Activated naive CD8-positive, alpha-beta T cell treated with anti-CD3 and anti-CD28 coated beads, Interleukin-2, amount 10 ng/mL, durations not matched to agents 7 days and 5 days (primary cell): ENCODE results near the gene SRCIN1. TPM values are rescaled to one million over a fixed set of nuclear protein-coding genes. Genes with fewer than 3 reads are reported as not detected.

Experiments used
- ATAC-seq: fragments of 150-1000 bp; cut with Tn5 transposase; one replicate; pipeline ENCODE4 v1.10.0; 2021; ENCODE audit warnings: low read depth, moderate library complexity
- POLR2A ChIA-PET: fragments of 350-600 bp; sonication (Branson Sonifier 250); formaldehyde crosslinking; loops from one replicate; lab custom pipeline; 2021; ENCODE audit warnings: antibody characterized with exemption; lab: Charles Lee
- DNase-seq: peaks from one replicate; pipeline ENCODE4 v3.0.0; 2021
- H3K27ac Mint-ChIP-seq: one replicate; pipeline ENCODE4 v1.8.0; 2022; ENCODE audit warnings: mild to moderate bottlenecking, mixed read lengths
- H3K27me3 Mint-ChIP-seq: one replicate; pipeline ENCODE4 v1.8.0; 2022; ENCODE audit warnings: mild to moderate bottlenecking, moderate library complexity, mixed read lengths
- H3K36me3 Mint-ChIP-seq: one replicate; pipeline ENCODE4 v1.8.0; 2021; ENCODE audit warnings: mild to moderate bottlenecking, mixed read lengths
- H3K4me1 Mint-ChIP-seq: one replicate; pipeline ENCODE4 v1.8.0; 2021; ENCODE audit warnings: mixed read lengths
- H3K4me3 Mint-ChIP-seq: one replicate; pipeline ENCODE4 v1.8.0; 2022; ENCODE audit warnings: mild to moderate bottlenecking, moderate library complexity, mixed read lengths
- H3K9me3 Mint-ChIP-seq: one replicate; pipeline ENCODE4 v1.8.0; 2021; ENCODE audit warnings: mixed read lengths
- total RNA-seq, 2 experiments: library from RNA; stranded (reverse); gene quantifications; one replicate each; pipeline ENCODE4 v1.2.3, GENCODE V29; 2021

SRCIN1 gene
- total RNA-seq, 2 experiments from 2014 or later = 0.11 TPM; not detected in 1

DNA sequence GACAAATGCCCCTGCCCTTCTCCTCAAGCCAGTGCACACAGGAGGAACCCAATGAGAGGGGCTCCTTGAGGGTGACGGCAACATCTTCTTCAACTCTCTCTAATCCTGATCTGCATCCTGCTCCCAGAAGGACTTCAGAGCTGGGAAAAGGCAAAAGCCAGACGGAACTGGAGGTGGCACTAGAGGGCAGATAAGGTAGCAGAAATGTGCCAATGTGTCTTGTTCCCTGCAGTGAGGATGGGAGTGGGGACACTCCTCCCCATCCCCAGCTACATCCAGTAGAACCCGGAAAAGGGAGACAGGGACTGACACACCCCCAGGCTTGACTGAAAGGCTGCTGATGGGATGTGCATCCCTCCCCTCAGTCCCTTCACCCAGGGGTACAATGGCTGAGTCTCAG lies 28.5 kb downstream of the SRCIN1 start:
- Mint-ChIP-seq H3K4me1 (no peaks in the 10 kb centered on the region), H3K27me3 (peaks cover 82% of the 10 kb centered on the region), H3K9me3 (no peaks in the 10 kb centered on the region), H3K36me3 (no peaks in the 10 kb centered on the region), H3K4me3 (no peak overlapping the region), H3K27ac (no peak overlapping the region)
- POLR2A ChIA-PET = no interaction called here
- ATAC-seq (no peak), DNase-seq (no peak)

GRCh38 chr17:38575781-38576180 lies 30.0 kb downstream of the SRCIN1 start:
- no peaks in the 10 kb centered on the region for H3K4me1 Mint-ChIP-seq
- H3K27ac Mint-ChIP-seq = no peak overlapping the region
- H3K4me3 Mint-ChIP-seq = no peak overlapping the region
- no peaks in the 10 kb centered on the region for H3K9me3 Mint-ChIP-seq
- DNase-seq (no peak), ATAC-seq (no peak)
- peaks cover 88% of the 10 kb centered on the region for H3K27me3 Mint-ChIP-seq
- H3K36me3 Mint-ChIP-seq = no peaks in the 10 kb centered on the region
- POLR2A ChIA-PET = no interaction called here

DNA sequence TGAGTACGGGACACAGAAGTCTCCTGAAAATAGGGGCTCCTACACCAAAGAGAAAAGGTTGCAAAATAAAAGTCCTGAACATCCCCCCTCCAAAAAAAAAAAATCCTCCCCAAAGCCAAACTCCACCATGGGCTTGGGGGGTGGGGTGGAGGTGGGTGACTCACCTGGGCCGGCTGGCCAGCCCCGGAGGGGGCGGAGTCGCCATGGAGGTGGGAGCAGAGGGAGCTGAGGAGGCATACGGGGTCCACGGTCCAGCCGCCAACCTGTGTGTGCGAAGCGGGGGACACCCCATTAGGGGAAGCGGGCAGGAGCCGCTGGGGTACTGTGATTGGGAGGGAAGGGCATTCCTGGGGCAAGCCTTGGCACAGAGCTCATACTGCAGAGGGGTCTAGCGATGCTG lies 31.0 kb downstream of the SRCIN1 start:
- Mint-ChIP-seq H3K9me3 (no peaks in the 10 kb centered on the region), H3K27ac (no peak overlapping the region), H3K27me3 (peaks cover 85% of the 10 kb centered on the region), H3K4me1 (no peaks in the 10 kb centered on the region), H3K4me3 (no peak overlapping the region), H3K36me3 (no peaks in the 10 kb centered on the region)
- POLR2A ChIA-PET = interaction anchor here (1.2 kb wide), 1 partner anchor 154 kb away, joined by 3 read pairs; no protein-coding TSS in a partner anchor
- DNase-seq (no peak), ATAC-seq (no peak)

DNA sequence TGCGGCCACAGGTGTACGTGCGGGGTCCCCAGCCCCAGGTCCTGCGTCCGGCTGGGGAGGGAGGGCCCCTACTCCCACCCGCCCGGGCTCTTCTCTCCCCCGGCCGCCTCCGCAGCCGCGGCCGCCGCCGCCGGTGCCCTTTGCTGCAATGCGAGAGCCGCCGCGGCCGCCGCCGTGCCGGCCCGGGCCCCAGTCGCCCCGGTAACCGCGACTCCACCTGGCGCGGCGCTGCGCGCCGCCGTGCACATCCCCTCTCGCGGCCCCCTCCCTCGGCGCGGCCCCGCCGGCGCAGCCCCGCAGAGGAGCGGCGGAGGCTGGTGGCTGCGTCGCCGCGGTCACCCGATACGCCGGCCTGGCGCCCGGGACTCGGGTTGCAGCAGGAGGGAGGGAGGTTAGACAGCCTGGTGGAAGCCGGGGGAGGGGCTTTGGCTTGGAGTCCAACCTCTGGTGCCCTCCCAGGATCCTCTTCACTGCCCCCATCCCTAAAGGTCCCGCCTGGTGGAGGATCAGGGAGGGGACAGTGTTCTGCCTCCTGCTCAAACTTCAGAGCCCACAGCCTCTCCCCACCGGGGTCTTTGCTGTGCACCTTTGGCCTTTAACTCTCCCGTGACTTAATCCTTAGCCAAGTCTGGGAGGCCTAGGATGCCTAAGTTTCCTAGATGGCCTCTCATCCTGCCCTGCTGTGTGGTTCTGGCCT lies 32.9 kb downstream of the SRCIN1 start:
- Mint-ChIP-seq H3K4me3 (no peak overlapping the region), H3K9me3 (no peaks in the 10 kb centered on the region), H3K4me1 (no peaks in the 10 kb centered on the region), H3K27me3 (peaks cover 78% of the 10 kb centered on the region), H3K36me3 (no peaks in the 10 kb centered on the region), H3K27ac (no peak overlapping the region)
- POLR2A ChIA-PET = no interaction called here
- ATAC-seq = peak; percentile 7
- no peak for DNase-seq

- POLR2A ChIA-PET = no interaction called here
- no peak overlapping the region for H3K4me3 Mint-ChIP-seq
- H3K27me3 Mint-ChIP-seq = peaks cover 77% of the 10 kb centered on the region
- H3K36me3 Mint-ChIP-seq = no peaks in the 10 kb centered on the region
- no peaks in the 10 kb centered on the region for H3K4me1 Mint-ChIP-seq
- H3K27ac Mint-ChIP-seq = no peak overlapping the region
- DNase-seq = no peak
- no peaks in the 10 kb centered on the region for H3K9me3 Mint-ChIP-seq
- no peak for ATAC-seq
Observed at GRCh38 chr17:38571833-38572668, 33.7 kb downstream of the SRCIN1 start.

DNA sequence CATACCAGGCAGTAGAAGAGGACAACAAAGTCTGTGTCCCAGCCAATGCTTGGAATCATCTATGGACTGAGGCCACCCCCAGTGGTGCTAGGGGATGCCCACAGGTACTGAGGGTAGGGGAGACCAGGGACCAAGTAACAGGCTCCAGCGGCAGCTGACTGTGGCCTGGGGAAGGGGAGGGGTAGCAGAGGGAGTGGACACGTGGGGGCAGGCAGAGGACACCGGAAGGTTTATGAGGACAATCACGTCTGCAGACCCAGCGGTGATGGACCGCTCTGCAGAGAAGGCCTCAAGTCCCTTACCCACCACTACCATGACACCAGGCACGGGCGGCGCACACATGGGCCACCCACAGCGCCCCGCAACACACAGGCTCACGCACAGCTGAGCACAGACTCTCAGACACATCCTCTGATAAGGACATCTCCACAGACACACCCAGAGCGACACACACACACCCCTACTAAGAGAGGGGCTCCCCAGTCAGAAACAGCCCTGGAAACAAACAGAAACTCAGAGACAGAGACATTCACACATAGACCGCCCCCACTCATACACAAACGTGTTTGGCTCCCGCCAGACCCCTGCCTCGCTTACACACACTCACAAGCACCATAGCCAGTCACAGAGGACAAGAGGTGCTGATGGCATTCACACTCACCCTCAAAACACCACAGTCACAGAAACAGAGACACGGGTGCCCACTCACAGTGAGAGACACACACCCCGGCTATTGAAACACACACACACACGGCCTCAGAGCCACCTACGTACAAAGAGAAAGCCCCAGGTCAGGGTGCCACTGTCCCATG lies 35.8 kb downstream of the SRCIN1 start:
- ATAC-seq = no peak
- H3K4me3 Mint-ChIP-seq = no peak overlapping the region
- no peak overlapping the region for H3K27ac Mint-ChIP-seq
- H3K27me3 Mint-ChIP-seq = peaks cover 75% of the 10 kb centered on the region
- no peaks in the 10 kb centered on the region for H3K9me3 Mint-ChIP-seq
- no peaks in the 10 kb centered on the region for H3K4me1 Mint-ChIP-seq
- POLR2A ChIA-PET = no interaction called here
- no peak for DNase-seq
- H3K36me3 Mint-ChIP-seq = no peaks in the 10 kb centered on the region

DNA sequence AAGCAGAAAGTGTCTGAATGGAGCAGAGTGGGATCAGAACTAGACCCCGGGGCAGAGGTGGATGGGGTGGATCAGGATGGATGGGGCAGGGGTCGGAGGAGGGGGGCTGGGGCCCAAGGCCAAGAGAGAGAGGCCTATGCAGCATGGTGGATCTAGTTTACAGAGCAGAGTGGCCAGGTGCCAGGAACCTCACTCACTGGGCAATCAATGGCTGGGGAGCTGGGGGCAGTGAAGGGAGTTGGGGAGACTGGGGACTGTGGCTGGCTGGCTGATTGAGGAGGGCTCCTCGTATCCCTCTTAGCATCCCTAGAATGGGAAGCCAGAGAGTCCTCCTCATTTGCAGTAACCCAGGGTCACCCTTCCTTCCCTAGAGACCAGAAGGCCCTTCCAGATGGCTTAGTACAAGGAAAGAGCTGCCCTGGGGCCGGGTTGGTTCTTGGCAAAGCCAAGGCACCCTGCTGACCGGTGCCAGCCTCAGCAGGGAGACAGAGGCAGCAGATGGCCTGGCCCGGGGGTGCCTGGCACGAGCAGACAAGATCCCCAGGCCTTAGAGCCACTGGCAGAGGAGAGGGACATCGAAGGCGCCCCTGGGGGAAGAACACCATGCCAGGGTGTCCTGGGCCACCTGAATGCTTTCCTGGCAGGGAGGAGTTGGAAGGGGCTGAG lies 36.8 kb downstream of the SRCIN1 start:
- H3K36me3 Mint-ChIP-seq = no peaks in the 10 kb centered on the region
- peaks cover 73% of the 10 kb centered on the region for H3K27me3 Mint-ChIP-seq
- peaks cover 2% of the 10 kb centered on the region for H3K4me1 Mint-ChIP-seq
- POLR2A ChIA-PET = no interaction called here
- DNase-seq = no peak
- H3K27ac Mint-ChIP-seq = no peak overlapping the region
- ATAC-seq = no peak
- no peaks in the 10 kb centered on the region for H3K9me3 Mint-ChIP-seq
- no peak overlapping the region for H3K4me3 Mint-ChIP-seq

DNA sequence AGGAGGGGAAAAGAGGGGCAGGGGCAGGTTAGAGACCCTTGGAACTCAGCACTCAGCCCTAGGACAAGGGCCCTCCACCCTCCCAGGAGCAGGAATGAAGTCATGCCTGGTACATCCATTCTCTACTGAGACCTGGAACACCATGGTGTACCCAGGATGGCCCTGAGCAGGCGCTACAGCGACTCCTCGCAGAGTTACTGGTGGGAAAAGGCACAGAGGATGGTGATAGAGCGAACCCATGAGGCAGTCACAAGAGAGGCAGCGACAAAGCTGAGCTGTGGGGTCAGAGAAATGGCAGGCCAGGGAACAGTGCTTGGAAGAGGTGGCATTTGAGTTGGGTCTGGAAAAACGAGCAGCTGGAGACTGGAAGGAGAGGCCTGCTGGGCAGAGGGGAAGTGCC lies 37.5 kb downstream of the SRCIN1 start:
- DNase-seq (no peak), ATAC-seq (no peak)
- H3K4me3 Mint-ChIP-seq = no peak overlapping the region
- no peaks in the 10 kb centered on the region for H3K9me3 Mint-ChIP-seq
- H3K27me3 Mint-ChIP-seq = peaks cover 73% of the 10 kb centered on the region
- H3K4me1 Mint-ChIP-seq = peaks cover 2% of the 10 kb centered on the region
- no peak overlapping the region for H3K27ac Mint-ChIP-seq
- H3K36me3 Mint-ChIP-seq = no peaks in the 10 kb centered on the region
- POLR2A ChIA-PET = no interaction called here

DNA sequence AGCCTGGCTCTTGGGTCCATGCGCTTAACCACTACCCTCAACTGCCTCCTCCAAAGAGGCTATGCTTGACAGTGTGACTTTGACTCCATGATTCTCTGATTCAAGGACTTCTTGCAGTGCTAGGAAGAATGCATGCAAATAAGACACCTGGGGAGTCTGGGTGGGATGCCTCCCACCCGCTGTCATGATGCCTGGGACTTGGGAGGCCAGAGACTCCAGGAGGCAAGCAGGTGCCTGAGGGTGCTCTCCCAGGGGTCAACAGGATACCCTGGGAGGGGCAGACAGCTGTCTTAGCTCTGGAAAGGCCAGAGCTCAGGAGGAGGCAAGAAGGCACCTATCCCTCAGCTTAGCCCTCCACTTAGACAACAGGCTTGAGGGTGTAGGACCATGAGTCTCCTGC lies 38.4 kb downstream of the SRCIN1 start:
- Mint-ChIP-seq H3K4me1 (peaks cover 2% of the 10 kb centered on the region), H3K9me3 (no peaks in the 10 kb centered on the region), H3K4me3 (no peak overlapping the region), H3K27me3 (peaks cover 80% of the 10 kb centered on the region), H3K27ac (no peak overlapping the region), H3K36me3 (no peaks in the 10 kb centered on the region)
- POLR2A ChIA-PET = no interaction called here
- no peak for DNase-seq
- no peak for ATAC-seq

GRCh38 chr17:38566666-38567031 lies 39.1 kb downstream of the SRCIN1 start:
- Mint-ChIP-seq H3K36me3 (no peaks in the 10 kb centered on the region), H3K4me1 (peaks cover 4% of the 10 kb centered on the region), H3K4me3 (no peak overlapping the region), H3K9me3 (no peaks in the 10 kb centered on the region), H3K27ac (no peak overlapping the region), H3K27me3 (peaks cover 79% of the 10 kb centered on the region)
- DNase-seq = no peak
- POLR2A ChIA-PET = no interaction called here
- no peak for ATAC-seq

DNA sequence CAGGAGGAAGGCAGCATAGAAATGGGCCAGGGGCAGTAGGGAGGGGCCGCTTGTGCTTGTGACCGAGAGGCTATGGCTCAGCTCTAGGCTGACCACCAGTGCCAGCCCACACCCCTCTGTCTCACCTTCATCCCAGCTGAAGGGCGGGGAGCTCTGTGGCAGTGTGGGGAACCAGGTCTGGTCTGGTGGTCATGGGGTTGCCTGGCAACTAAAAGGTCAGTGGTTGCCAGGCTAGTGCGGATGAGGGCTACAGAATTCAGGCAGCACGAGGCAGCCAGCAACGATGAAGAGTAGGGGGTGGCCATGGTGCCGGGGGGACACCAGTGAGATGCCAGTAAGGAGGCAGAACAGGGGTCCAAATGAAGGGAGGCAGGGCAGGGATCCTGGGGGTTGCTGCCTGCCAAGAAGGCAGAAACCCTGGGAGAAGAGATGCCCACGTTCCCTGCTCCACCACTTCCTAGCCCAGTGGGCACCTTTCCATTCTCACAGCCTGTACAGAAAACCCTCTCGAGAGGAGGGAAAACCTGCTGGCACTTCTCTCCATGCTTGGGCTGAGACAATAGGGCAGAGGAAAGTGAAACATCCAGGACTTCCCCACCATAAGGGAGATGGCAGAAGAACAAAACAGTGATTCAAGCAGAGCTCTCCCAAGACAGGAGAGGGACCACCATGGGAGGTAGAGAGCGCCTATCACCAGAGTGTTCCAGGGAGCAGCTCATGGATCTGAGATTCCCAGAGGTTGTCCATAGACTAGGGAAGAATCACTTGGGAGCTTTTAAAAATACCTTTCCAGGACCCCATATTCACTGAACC lies 39.7 kb downstream of the SRCIN1 start:
- DNase-seq (no peak), ATAC-seq (no peak)
- Mint-ChIP-seq H3K9me3 (no peaks in the 10 kb centered on the region), H3K27me3 (peaks cover 77% of the 10 kb centered on the region), H3K27ac (no peak overlapping the region), H3K4me1 (peaks cover 4% of the 10 kb centered on the region), H3K4me3 (no peak overlapping the region), H3K36me3 (no peaks in the 10 kb centered on the region)
- POLR2A ChIA-PET = no interaction called here

- ATAC-seq = no peak
- DNase-seq = no peak
- peaks cover 6% of the 10 kb centered on the region for H3K4me1 Mint-ChIP-seq
- no peaks in the 10 kb centered on the region for H3K9me3 Mint-ChIP-seq
- H3K27ac Mint-ChIP-seq = no peak overlapping the region
- no peaks in the 10 kb centered on the region for H3K36me3 Mint-ChIP-seq
- POLR2A ChIA-PET = no interaction called here
- H3K27me3 Mint-ChIP-seq = peaks cover 78% of the 10 kb centered on the region
- H3K4me3 Mint-ChIP-seq = no peak overlapping the region
Observed at GRCh38 chr17:38564869-38565268, 40.9 kb downstream of the SRCIN1 start.
